UCSD-AML1 (cell line): ENCODE data around the gene SLC1A1.
"Not testable (repeated sequence)": the region's sequence is repeated elsewhere in the genome, so short reads cannot be mapped to it uniquely, and the experiment has no call there.

Source experiments
- DNase-seq: peaks from one replicate; lab custom pipeline; 2025; ENCODE audit not compliant: unreplicated experiment; lab: John Stamatoyannopoulos, UW

The SLC1A1 gene

GRCh38 chr9:4540425-4540824, 50.2 kb downstream of the SLC1A1 start:
- no peak for DNase-seq

GRCh38 chr9:4541281-4541680, 51.0 kb downstream of the SLC1A1 start:
- DNase-seq: no peak

GRCh38 chr9:4541856-4542255, 51.6 kb downstream of the SLC1A1 start:
- no peak for DNase-seq

GRCh38 chr9:4544714-4545113, 54.4 kb downstream of the SLC1A1 start:
- not testable (repeated sequence) for DNase-seq

GRCh38 chr9:4547016-4547415, 56.7 kb downstream of the SLC1A1 start:
- DNase-seq: no peak

- DNase-seq: peak; percentile 27
These were observed 58.8 kb downstream of the SLC1A1 start for GRCh38 chr9:4548811-4549725.

- no peak for DNase-seq
These were observed 59.6 kb downstream of the SLC1A1 start for GRCh38 chr9:4549751-4550295.

GRCh38 chr9:4550777-4551484, 60.7 kb downstream of the SLC1A1 start:
- DNase-seq: no peak

GRCh38 chr9:4553951-4554381, 63.7 kb downstream of the SLC1A1 start:
- no peak for DNase-seq

GRCh38 chr9:4555236-4555635, 65.0 kb downstream of the SLC1A1 start:
- no peak for DNase-seq

GRCh38 chr9:4558371-4558998, 68.2 kb downstream of the SLC1A1 start:
- no peak for DNase-seq

- DNase-seq: no peak
These were observed 69.3 kb downstream of the SLC1A1 start for GRCh38 chr9:4559261-4560182.

- DNase-seq: no peak
These were observed 72.8 kb downstream of the SLC1A1 start for GRCh38 chr9:4563105-4563504.

- DNase-seq: no peak
These were observed 76.5 kb downstream of the SLC1A1 start for GRCh38 chr9:4566806-4567205.

- DNase-seq: no peak
These were observed 77.3 kb downstream of the SLC1A1 start for GRCh38 chr9:4567601-4568000.

- no peak for DNase-seq
These were observed 78.8 kb downstream of the SLC1A1 start for GRCh38 chr9:4569101-4569500.

GRCh38 chr9:4572184-4572826, 82.0 kb downstream of the SLC1A1 start:
- DNase-seq: no peak

- DNase-seq: no peak
These were observed 82.9 kb downstream of the SLC1A1 start for GRCh38 chr9:4573176-4573575.

- no peak for DNase-seq
These were observed 83.5 kb downstream of the SLC1A1 start for GRCh38 chr9:4573634-4574389.
